Ectodermal cell (in vitro differentiated cells): ENCODE measurements around the gene ZSCAN1.

Source experiments
- H3K27ac ChIP-seq: 2 replicates; pipeline ENCODE4 v1.7.0; 2013; ENCODE audit warnings: mild to moderate bottlenecking, low read depth, low read length; ENCODE audit not compliant: insufficient read depth, poor library complexity, severe bottlenecking
- H3K27me3 ChIP-seq: 2 replicates; pipeline ENCODE4 v1.7.0; 2013; ENCODE audit warnings: mild to moderate bottlenecking, low read length; ENCODE audit not compliant: insufficient read depth, control insufficient read depth, poor library complexity, severe bottlenecking
- H3K36me3 ChIP-seq: one replicate; pipeline ENCODE4 v1.7.0; 2013; ENCODE audit warnings: low read length; ENCODE audit not compliant: control insufficient read depth, insufficient read depth
- H3K4me1 ChIP-seq: one replicate; pipeline ENCODE4 v1.7.0; 2013; ENCODE audit warnings: low read length; ENCODE audit not compliant: control insufficient read depth, insufficient read depth
- H3K4me3 ChIP-seq: 2 replicates; pipeline ENCODE4 v1.7.0; 2013; ENCODE audit warnings: low read depth, low read length, control low read depth; ENCODE audit not compliant: insufficient read depth
- H3K9me3 ChIP-seq: 2 replicates; pipeline ENCODE4 v1.7.0; 2013; ENCODE audit warnings: mild to moderate bottlenecking, low read length, moderate library complexity; ENCODE audit not compliant: control insufficient read depth
- WGBS, 2 experiments: methylation state at CpG; one replicate each; pipeline ENCODE4 v1.1.7; 2013; ENCODE audit warnings: missing lambda C conversion rate in 2 of 2; 5-methylcytosine and 5-hydroxymethylcytosine counted together

The ZSCAN1 gene

DNA sequence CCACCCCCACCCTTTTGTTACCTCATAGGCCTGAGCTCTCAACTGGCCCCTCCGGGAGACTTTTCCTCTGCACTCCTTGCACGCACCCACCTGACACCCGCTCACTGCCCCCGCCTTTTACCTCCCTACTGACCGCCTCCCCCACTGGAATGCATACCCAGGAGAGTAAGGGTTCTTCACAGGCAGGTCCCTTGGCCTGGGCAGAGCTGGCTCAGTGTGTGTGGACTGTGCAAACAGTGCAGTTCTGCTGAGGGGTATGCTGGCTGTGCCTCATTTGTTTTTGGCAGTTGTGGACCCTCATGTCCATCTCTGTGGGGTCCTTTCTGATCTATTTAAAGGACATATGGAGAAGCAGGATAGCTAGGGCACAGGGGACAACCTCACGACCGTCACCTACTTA lies 59.2 kb downstream of the ZSCAN1 start:
- WGBS, 2 experiments = 89 to 96% methylated on average over 7 of the region's 7 CpGs
- Histone ChIP-seq H3K4me3 (no peak overlapping the region), H3K9me3 (no peaks in the 10 kb centered on the region), H3K4me1 (no peaks in the 10 kb centered on the region), H3K27me3 (no peaks in the 10 kb centered on the region), H3K36me3 (peaks cover 25% of the 10 kb centered on the region), H3K27ac (no peak overlapping the region)

DNA sequence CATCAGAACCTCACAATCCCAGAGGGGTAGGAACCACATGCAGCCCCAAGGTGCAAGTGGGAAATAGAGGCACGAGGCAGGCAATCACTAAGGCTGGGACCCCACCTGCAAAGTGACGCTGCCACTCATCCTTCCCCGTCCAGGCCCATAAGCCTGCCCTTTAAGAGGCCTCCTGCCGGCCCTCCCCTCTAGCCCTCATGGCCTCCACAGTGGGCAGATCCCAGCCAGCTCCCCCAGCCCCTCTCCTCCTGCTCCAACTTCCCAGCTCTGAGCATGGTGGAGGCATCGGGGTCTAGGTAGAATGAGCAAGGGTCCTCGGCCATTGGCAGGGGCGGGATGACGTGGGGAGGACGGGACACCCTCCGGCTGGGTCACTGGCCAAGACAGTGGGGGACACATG lies 61.5 kb downstream of the ZSCAN1 start:
- 94 to 96% methylated on average over 10 of the region's 10 CpGs for WGBS, 2 experiments
- H3K4me1 ChIP-seq = no peaks in the 10 kb centered on the region
- H3K27ac ChIP-seq = no peak overlapping the region
- no peaks in the 10 kb centered on the region for H3K9me3 ChIP-seq
- H3K4me3 ChIP-seq = no peak overlapping the region
- no peaks in the 10 kb centered on the region for H3K27me3 ChIP-seq
- peaks cover 9% of the 10 kb centered on the region for H3K36me3 ChIP-seq

DNA sequence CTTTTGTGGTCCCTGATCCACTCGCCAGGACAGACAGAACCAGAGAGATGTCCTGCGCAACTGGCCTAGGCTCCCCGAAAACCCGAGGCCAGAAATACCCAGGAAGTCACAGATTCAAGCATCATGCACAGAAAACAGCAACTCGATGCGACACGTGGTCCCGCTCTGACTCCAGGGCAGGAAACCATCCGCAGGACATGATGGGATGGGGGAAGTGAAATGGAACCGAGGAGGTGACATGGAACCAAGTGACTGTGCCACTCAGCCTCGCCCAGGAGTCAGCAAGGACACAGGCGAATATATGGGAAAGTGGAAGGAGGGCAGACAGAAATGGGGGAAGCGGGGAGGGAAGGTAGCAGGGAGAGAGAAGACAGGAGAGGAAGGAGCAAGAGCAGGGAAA lies 63.1 kb downstream of the ZSCAN1 start:
- 89 to 90% methylated on average over 13 of the region's 13 CpGs for WGBS, 2 experiments
- no peaks in the 10 kb centered on the region for H3K9me3 ChIP-seq
- no peaks in the 10 kb centered on the region for H3K27me3 ChIP-seq
- H3K4me1 ChIP-seq = no peaks in the 10 kb centered on the region
- peaks cover 5% of the 10 kb centered on the region for H3K36me3 ChIP-seq
- no peak overlapping the region for H3K27ac ChIP-seq
- H3K4me3 ChIP-seq = peak overlapping the region; percentile 76

DNA sequence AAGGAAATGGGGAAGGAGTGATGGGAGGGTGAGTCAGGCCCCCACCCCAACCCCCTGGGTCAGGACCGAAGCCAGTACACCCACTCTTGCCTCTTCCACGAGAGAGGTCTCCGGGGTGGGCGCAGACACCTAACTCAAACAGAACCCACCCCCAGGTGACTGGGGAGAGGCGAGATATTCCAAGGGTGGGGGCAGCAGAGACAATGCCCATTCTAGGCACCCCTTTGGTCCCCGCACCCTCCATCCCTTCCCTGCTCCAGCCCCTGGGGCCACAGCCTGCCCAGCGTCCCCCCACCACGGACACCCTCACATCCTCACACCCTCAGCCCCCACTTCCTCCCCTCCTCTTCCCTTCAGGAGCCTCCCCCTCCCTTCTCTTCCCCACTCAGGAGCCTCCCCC lies 63.5 kb downstream of the ZSCAN1 start:
- Histone ChIP-seq H3K27me3 (no peaks in the 10 kb centered on the region), H3K36me3 (peaks cover 5% of the 10 kb centered on the region), H3K4me1 (no peaks in the 10 kb centered on the region), H3K9me3 (no peaks in the 10 kb centered on the region), H3K27ac (peak overlapping the region; percentile 99), H3K4me3 (peak overlapping the region; percentile 76)
- 63 to 66% methylated on average over 8 of the region's 8 CpGs for WGBS, 2 experiments

DNA sequence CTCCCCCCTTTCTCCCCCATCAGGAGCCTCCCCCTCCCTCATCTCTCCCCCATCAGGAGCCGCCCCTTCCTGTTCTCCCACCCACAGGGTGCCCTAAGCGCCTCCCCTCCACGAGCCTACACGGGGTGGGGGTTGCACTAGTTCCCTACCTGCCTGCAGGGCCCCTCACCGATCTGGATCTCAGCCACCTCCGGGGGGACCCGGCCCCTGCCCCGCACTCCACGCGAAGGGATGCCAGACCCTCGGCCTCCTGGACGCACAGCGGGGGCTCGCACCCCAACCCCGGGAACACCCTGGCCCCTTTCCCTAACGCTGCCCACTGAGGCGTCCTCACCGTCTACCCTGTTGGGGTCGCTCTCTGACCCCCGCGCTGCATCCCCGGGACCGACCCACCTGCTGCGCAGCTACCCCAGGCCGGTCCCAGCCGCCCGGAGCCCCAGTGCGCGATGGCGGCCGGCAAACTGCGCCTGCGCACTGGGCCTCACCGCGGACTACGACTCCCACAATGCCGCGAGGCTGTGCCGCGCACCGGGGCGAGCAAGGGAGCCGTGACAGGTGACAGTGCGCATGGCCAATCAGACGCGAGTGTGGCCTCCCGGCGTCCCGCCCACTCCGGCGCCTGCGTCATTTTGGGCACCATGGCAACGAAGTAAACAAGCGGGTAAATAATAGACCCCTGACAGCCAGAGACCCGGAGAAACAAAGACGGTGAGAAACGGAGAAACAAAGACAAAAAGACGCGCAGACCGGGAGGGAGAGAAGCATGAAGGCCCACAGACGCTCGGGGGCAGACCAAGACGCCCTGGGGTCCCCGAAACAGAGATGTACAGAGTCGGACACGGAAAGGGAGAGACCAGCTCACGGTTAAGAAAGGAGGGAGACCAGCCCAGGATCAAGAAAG lies 64.2 kb downstream of the ZSCAN1 start, which contains the start of gene ZSCAN18:
ZSCAN18 (minus strand) TSS at position 451 of the 901 bp plus-strand sequence. CDS start 7,964 bp downstream, outside the sequence.
- H3K27ac ChIP-seq = peak within 1 kb of the TSS; percentile 99
- H3K27me3 ChIP-seq = no peaks in the 10 kb centered on the region
- 1 to 2% methylated on average over 67 of the region's 67 CpGs for WGBS, 2 experiments
- peaks cover 5% of the 10 kb centered on the region for H3K36me3 ChIP-seq
- no peaks in the 10 kb centered on the region for H3K4me1 ChIP-seq
- no peaks in the 10 kb centered on the region for H3K9me3 ChIP-seq
- H3K4me3 ChIP-seq = peak within 1 kb of the TSS; percentile 76

DNA sequence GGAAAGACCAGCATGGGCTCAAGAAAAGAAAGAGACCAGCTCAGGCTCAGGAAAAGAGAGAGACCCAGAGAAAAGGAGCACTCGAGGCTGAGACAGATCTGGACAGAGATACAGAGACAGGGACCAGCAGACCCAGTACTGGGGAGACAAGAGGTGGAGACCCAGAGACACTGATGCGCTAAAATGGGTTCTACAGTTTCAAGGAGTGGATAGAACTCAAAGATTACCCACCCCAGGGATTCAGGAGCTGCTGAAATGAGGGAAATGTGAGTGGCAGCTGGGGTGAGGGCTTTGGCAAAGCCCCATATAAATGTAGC lies 64.8 kb downstream of the ZSCAN1 start:
- H3K4me1 ChIP-seq = no peaks in the 10 kb centered on the region
- peak overlapping the region; percentile 99 for H3K27ac ChIP-seq
- WGBS, 2 experiments = 44% methylated on average over 2 of the region's 2 CpGs
- H3K4me3 ChIP-seq = peak overlapping the region; percentile 10
- H3K27me3 ChIP-seq = no peaks in the 10 kb centered on the region
- peaks cover 5% of the 10 kb centered on the region for H3K36me3 ChIP-seq
- no peaks in the 10 kb centered on the region for H3K9me3 ChIP-seq
